ENCODE results near the gene PPRC1.

PPRC1 gene

GRCh38 chr10:102131286-102132170, 1.3 kb upstream of the PPRC1 start:
- TF ChIP-seq CTCF (IDR thresholded peaks at IDR 0.05; ENCODE audit: extremely low read depth, missing control alignments): no peak
- DNase-seq (ENCODE audit: low spot score): no peak

GRCh38 chr10:102132193-102132562, 662 bp upstream of the PPRC1 start:
- DNase-seq (ENCODE audit: low spot score): no peak
- no peak for TF ChIP-seq CTCF (IDR thresholded peaks at IDR 0.05; ENCODE audit: extremely low read depth, missing control alignments)

GRCh38 chr10:102133373-102134195, 744 bp downstream of the PPRC1 start:
- no peak for TF ChIP-seq CTCF (IDR thresholded peaks at IDR 0.05; ENCODE audit: extremely low read depth, missing control alignments)
- peak; percentile 64 for DNase-seq (ENCODE audit: low spot score)

- TF ChIP-seq CTCF (IDR thresholded peaks at IDR 0.05; ENCODE audit: extremely low read depth, missing control alignments): no peak
- no peak for DNase-seq (ENCODE audit: low spot score)
These were observed 1.6 kb downstream of the PPRC1 start for GRCh38 chr10:102134416-102134815.

GRCh38 chr10:102135956-102136526, 3.2 kb downstream of the PPRC1 start:
- no peak for DNase-seq (ENCODE audit: low spot score)
- TF ChIP-seq CTCF (IDR thresholded peaks at IDR 0.05; ENCODE audit: extremely low read depth, missing control alignments): no peak

- TF ChIP-seq CTCF (IDR thresholded peaks at IDR 0.05; ENCODE audit: extremely low read depth, missing control alignments): no peak
- no peak for DNase-seq (ENCODE audit: low spot score)
These were observed 6.7 kb downstream of the PPRC1 start for GRCh38 chr10:102139281-102140110.
